ENCODE measurements around the gene LRRC27.

- TF ChIP-seq, protein P1, sequence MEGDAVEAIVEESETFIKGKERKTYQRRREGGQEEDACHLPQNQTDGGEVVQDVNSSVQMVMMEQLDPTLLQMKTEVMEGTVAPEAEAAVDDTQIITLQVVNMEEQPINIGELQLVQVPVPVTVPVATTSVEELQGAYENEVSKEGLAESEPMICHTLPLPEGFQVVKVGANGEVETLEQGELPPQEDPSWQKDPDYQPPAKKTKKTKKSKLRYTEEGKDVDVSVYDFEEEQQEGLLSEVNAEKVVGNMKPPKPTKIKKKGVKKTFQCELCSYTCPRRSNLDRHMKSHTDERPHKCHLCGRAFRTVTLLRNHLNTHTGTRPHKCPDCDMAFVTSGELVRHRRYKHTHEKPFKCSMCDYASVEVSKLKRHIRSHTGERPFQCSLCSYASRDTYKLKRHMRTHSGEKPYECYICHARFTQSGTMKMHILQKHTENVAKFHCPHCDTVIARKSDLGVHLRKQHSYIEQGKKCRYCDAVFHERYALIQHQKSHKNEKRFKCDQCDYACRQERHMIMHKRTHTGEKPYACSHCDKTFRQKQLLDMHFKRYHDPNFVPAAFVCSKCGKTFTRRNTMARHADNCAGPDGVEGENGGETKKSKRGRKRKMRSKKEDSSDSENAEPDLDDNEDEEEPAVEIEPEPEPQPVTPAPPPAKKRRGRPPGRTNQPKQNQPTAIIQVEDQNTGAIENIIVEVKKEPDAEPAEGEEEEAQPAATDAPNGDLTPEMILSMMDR (IDR thresholded peaks at IDR 0.05; ENCODE audit: low read length): no peak
- TF ChIP-seq EZH2 (IDR thresholded peaks at IDR 0.05; ENCODE audit: borderline replicate concordance, low read length): no peak
Measured at GRCh38 chr10:132309471-132309865, 22.5 kb upstream of the LRRC27 start.

Data from OCI-LY1 (cell line).